Stimulated activated CD4-positive, alpha-beta T cell treated with anti-CD3 and anti-CD28 coated beads, Interleukin-1b, Interleukin-23, amount 100 ng/mL, for 1 hour (primary cell): ENCODE results near the gene RELA.

Experiments used
- DNase-seq, 2 donors: peaks; one replicate each; pipeline ENCODE4 v3.0.0-alpha.2; 2020; ENCODE audit warnings: low read depth in 2 of 2

The RELA gene

DNA sequence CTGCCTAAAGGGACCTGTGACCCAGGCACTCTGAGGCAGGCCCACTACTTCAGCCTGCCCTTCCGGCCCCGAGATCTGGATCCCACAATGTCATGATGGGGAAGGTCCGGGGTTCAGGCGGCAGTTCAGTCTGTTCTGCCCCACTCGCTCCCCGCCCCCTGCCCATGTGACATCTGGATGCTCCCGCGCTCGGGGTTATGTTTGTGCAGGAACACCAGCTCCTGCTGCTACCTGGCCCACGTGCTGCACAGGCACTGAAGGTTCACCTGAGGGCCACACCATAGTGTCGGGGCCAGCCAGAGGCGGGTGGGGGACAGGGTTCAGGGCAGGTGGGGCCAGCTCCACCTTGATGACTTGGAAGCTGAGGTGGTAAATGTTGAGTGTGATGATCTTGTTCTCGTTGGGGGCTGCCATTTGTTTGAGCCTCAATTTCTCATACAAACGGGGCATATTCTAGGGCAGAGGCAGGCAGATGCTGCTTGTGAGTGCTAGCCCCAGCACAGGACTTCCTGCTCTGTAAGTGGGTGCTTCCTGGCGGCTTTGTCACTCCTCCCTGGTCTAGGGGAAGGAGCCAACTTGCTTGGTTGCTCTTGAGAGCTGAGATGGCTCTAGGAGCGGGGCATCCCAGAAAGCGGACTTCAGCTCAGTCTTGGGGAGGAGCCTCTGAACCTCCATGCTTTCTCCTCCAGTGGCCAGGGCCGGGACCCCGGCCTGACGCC is 29.2 kb downstream of the RELA start:
- no peak for DNase-seq

DNA sequence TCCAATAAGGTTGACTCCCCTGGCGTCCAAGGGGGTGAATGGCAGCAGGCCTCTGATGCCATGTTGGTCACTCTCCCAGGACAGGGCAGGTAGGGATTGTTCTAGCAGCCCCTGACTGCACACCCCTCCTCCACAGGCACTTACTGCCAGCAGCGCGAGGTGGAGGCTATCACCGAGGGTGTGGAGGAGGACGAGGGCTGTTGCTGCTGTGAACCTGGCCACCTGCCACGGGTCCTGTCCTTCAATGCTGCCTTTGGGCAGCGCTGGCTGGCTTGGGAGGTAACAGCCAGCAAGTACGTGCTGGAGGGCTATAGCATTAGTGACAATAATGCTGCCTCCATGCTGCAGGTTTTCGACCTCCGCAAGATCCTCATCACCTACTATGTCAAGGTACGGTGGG is 32.5 kb downstream of the RELA start:
- no peak for DNase-seq

- no peak for DNase-seq
These were observed 33.1 kb downstream of the RELA start for GRCh38 chr11:65629579-65629978.

GRCh38 chr11:65627202-65627601 is 35.5 kb downstream of the RELA start:
- no peak for DNase-seq

DNA sequence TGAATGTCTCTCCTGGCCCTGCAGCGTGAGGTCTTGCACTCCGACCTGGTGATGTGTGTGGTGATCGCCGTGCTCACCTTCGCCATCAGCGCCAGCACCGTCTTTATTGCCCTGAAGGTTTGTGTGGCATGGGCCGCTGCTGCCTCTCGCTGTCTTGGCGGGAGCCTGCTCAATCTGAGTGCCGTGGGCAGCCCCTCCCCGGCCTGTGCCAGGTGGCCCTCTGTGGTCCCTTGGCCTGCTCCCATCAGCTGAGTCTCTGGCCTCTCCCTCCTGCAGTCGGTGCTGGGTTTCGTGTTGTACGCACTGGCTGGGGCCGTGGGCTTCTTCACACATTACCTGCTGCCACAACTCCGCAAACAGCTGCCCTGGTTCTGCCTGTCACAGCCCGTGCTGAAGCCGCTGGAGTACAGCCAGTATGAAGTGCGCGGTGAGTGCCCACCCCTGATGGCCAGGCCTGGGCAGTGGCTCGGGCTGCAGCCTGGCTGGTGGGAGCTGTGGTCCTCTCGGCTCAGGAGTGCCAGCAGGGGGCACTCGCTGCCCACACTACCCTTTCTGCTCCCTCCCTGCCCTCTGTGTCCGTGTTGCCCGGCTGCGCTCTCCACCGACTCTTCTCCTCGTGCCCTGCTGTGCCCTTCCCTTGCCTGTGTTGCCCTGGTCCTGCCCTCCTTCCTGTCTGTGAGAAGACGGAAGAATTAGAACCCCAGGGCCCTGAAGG is 36.9 kb downstream of the RELA start:
- no peak for DNase-seq

DNA sequence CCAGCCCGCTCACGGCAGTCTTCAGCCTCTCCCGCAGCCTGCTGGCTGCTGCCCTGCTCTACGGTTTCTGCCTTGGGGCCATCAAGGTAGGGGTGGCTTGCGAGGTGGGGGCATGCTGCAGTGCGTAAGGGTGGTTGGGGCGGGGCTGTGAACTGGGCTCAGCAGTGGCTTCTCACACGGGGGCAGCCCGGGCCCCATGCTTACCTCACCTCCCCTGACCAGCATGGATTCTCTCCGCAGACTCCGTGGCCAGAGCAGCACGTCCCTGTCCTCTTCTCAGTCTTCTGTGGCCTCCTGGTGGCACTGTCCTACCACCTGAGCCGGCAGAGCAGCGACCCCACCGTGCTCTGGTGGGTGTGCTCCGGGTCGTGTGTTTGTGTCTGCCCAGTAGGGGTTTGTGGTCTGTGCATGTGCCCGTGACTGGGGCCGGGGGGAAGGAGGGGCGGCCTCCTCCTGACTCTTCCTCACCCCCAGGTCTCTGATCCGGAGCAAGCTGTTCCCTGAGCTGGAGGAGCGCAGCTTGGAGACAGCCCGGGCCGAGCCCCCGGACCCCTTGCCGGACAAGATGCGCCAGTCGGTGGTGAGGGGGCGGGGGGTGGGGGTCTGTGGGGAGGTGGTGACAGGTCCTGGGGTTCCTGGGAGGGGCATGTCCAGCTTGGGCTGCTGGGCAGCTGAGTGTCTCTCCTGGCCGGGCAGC is 37.6 kb downstream of the RELA start:
- no peak for DNase-seq

DNA sequence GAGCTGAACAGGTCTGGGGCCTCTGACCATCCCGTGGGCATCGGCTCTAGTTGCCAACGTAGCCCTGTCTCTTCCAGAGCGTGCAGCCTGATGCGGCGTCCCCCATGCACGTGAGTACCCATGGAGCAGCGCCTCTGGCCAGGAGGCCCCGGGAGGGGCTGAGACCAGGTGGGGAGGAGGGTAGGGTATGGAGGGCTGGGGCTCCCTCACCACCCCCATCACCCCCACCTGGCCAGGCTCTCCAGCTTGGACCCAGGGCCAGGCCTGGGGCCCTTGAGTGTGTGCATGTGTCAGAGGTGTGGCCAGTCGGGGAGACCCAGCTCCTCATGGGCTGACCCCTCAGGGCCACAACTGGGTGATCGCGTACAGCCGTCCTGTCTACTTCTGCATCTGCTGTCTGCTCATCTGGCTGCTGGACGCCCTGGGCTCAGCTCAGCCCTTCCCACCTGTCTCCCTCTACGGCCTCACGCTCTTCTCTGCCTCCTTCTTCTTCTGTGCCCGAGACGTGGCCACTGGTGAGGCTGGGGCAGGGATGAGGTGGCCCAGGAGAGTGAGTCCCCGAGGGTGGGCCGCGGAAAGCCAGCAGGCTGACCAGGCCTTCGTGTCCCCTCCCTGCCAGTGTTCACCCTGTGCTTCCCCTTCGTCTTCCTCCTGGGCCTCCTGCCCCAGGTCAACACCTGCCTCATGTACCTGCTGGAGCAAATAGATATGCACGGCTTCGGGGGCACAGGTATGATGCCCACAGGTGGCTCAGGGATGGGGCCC is 38.7 kb downstream of the RELA start:
- DNase-seq, result no peak

- DNase-seq, result no peak
These were observed 39.5 kb downstream of the RELA start for GRCh38 chr11:65623177-65623576.

- no peak for DNase-seq
These were observed 40.7 kb downstream of the RELA start for GRCh38 chr11:65622011-65622410.

DNA sequence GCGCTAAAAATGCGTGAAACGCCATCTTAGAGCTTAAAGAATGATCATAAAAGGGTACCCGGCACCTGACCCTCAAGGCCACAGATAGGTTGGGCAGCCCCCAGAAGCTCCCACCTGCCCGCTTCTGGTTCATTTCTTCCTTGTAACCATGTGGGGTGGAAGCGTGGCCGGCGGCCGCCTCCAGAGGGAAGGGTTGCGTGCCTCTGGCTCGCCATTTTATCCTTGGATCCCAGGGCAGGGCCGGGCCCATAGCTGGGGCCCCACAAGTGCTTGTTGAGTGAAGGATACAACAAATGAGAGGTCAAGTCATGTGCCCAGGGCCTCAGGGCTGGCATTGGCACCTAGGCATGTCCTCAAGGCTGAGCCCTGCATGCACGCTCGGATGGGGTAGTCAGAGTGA is 41.3 kb downstream of the RELA start:
- DNase-seq, result no peak

- no peak for DNase-seq
These were observed 42.0 kb downstream of the RELA start for GRCh38 chr11:65620666-65621065.

- DNase-seq, result no peak
These were observed 43.3 kb downstream of the RELA start for GRCh38 chr11:65619281-65619928.

DNA sequence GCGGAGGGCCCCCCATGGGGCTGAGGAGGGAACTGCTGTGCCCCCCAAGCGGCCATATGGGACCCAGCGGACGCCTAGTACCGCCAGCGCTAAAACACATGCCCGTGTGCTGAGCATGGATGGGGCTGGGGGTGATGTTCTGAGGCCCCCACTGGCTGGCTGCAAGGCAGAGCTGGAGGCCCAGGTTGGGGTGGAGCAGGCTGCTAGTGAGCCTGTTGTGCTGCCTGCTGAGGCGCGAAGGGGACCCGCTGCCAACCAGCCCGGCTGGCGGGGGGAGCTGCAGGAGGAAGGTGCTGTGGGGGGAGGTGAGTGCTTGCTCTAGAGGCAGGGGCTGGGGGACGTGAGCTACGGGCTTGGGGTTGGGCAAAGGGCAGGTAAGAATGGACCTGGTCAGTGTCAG is 44.0 kb downstream of the RELA start:
- DNase-seq, result no peak

DNA sequence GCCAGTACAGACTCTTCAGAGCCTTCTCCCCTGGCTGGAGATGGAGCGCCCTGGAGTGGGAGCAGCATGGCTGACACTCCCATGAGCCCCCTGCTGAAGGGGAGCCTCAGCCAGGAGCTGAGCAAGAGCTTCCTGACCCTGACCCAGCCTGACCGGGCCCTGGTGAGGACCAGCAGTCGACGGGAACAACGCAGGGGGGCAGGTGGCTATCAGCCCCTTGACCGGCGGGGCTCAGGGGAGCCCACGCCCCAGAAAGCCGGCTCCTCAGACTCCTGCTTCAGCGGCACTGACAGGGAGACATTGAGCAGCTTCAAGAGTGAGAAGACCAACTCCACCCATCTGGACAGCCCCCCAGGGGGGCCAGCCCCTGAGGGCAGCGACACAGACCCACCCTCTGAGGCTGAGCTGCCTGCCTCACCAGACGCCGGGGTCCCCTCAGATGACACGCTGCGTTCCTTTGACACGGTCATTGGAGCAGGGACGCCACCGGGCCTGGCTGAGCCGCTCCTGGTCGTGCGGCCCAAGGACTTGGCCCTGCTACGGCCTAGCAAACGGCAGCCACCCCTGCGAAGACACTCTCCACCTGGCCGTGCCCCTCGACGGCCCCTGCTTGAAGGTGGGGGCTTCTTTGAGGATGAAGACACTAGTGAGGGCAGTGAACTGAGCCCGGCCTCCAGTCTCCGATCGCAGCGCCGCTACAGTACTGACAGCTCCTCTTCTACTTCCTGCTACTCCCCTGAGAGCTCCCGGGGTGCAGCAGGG is 44.5 kb downstream of the RELA start:
- no peak for DNase-seq

DNA sequence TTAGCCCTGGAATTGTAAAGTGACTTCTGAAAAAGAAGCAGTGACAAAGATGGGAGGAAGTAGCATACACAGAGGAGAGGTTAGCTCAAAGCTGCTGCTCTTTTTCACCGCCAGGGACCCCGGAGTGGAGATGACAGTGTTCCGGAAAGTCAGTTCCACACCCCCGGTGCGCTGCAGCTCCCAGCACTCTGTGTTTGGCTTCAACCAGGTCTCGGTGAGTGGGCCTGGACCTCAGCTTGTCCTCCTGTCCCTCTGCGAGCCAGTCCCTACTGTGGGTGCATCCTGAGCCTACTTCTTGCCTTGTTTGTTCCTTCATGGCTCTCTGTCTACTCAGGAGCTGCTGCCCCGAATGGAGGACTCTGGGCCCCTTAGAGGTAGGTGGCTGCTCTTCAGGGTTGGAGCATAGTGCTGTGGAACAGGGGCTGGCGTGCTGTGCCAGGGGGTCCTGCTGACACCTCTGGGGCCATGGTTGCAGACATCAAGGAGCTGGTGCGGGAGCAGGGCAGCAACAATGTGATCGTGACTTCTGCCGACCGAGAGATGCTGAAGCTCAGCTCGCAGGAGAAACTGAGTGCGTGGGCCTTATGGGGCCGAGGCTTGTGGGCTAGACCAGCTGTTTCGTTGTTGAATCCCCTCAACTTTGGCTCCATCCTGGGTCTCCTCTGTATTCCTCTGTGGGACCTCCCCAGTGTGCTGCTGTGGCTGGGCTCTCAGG is 45.4 kb downstream of the RELA start:
- DNase-seq, result no peak

- no peak for DNase-seq
These were observed 46.1 kb downstream of the RELA start for GRCh38 chr11:65616575-65617001.

DNA sequence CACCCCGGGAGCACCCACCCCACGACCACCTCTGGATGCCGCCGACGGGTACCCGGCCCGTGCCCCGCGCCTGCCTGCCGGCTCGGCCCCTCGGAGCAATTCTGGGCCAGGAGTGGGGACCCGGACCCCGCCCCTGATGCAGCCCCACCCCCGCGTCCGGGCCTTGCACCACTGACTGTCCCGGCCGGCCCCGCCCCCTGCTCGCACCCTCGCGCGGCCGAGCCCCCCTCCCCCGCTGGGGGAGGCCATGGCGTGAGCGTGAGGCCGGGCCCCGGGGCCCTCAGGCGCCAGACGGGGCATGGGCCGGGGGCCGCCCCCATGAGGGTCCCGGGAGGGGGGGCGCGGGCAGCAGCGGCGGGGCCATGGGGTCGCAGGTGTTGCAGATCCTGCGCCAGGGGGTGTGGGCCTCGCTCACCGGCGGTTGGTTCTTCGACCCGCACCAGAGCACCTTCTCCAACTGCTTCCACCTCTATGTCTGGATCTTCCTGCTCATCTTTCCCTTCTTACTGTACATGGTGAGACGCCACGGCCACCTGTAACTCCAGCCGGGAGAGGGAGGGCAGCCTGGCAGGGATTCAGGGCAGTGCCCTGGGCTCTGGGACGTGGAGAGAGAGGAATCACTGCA is 46.7 kb downstream of the RELA start:
- no peak for DNase-seq

DNA sequence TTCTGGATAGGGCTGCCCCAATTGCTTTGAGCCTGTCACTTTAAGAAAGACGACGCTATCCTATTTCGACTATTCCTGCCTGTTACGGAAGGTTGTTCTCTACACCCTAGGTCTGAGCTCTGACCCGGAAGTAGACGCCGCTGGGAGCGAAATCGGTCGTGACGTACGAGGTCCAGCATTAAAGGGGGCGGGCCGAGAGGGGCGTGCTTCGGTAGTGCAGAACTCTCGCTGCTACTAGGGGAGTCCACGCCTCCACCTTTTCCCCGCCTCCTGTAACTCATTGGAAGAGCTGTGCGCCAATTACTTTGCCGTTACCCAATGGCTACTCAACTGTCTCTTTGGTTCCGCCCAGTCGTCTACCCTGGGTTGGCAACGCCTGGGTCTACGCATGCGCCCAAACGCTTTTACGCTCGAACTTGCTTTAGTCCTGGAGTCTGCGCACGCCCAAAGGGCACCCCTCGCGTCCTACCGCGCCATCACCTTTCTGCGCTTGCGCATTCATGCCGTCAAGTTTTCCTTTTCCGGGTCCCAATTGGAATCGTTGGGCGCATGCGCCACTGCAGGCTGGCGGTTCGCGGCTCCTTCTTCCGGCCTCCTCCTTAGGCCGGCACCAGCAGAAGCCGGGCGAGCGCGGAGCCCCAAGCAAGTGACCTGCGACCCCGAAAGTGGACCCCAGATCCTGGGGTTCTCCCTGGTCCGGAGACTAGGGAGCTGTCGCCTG is 47.3 kb downstream of the RELA start, which contains the start of gene PCNX3:
Gene PCNX3 (plus strand): TSS at position 548 of the 721 bp plus-strand sequence. CDS start 536 bp downstream, outside the sequence.
- DNase-seq, result peak; percentile 98 to 100
